HG03196 (cell line): Measurements from ENCODE around the gene CHMP1B.
"Not testable (repeated sequence)": the region's sequence is repeated elsewhere in the genome, so short reads cannot be mapped to it uniquely, and the experiment has no call there.

ENCODE experiments used
- ATAC-seq: cut with Tn5 transposase; IDR thresholded peaks from one replicate; pipeline ENCODE4 v1.9.1; 2021; ENCODE audit not compliant: unreplicated experiment

CHMP1B gene

GRCh38 chr18:11866764-11867163 lies 15.6 kb downstream of the CHMP1B start:
- ATAC-seq: no peak

GRCh38 chr18:11868230-11868629 lies 17.0 kb downstream of the CHMP1B start:
- no peak for ATAC-seq

GRCh38 chr18:11871501-11871900 lies 20.3 kb downstream of the CHMP1B start:
- no peak for ATAC-seq

- ATAC-seq: no peak
Observed at GRCh38 chr18:11872479-11873136, 21.4 kb downstream of the CHMP1B start.

- ATAC-seq: no peak
Observed at GRCh38 chr18:11873670-11874340, 22.6 kb downstream of the CHMP1B start.

GRCh38 chr18:11874676-11875075 lies 23.5 kb downstream of the CHMP1B start:
- ATAC-seq: no peak

GRCh38 chr18:11877497-11878135 lies 26.4 kb downstream of the CHMP1B start:
- no peak for ATAC-seq

- ATAC-seq: no peak
Observed at GRCh38 chr18:11880586-11881304, 29.5 kb downstream of the CHMP1B start.

GRCh38 chr18:11882636-11883035 lies 31.4 kb downstream of the CHMP1B start:
- ATAC-seq: no peak

- peak; percentile 74 for ATAC-seq
Observed at GRCh38 chr18:11883153-11883552, 31.9 kb downstream of the CHMP1B start.

GRCh38 chr18:11884396-11885030 lies 33.3 kb downstream of the CHMP1B start:
- ATAC-seq: no peak

- no peak for ATAC-seq
Observed at GRCh38 chr18:11885278-11885947, 34.2 kb downstream of the CHMP1B start.

GRCh38 chr18:11886577-11887110 lies 35.4 kb downstream of the CHMP1B start:
- ATAC-seq: no peak

GRCh38 chr18:11887328-11888128 lies 36.3 kb downstream of the CHMP1B start:
- no peak for ATAC-seq

GRCh38 chr18:11888726-11889125 lies 37.5 kb downstream of the CHMP1B start:
- ATAC-seq: no peak

GRCh38 chr18:11889284-11889683 lies 38.1 kb downstream of the CHMP1B start:
- ATAC-seq: no peak

- ATAC-seq: no peak
Observed at GRCh38 chr18:11891737-11892136, 40.5 kb downstream of the CHMP1B start.

- not testable (repeated sequence) for ATAC-seq
Observed at GRCh38 chr18:11892438-11892837, 41.2 kb downstream of the CHMP1B start.

- ATAC-seq: no peak
Observed at GRCh38 chr18:11897781-11898180, 46.6 kb downstream of the CHMP1B start.
